GM23338 (cell line): ENCODE results near the gene CTDNEP1. TPM values are rescaled to one million over a fixed set of nuclear protein-coding genes. Genes with fewer than 3 reads are reported as not detected.

Experiments
- ATAC-seq: fragments of 200-7000 bp; cut with Tn5 transposase; 3 replicates; pipeline ENCODE4 v1.9.1; 2020
- DNase-seq: peaks from one replicate; pipeline ENCODE4 v3.0.0-alpha.2; 2015; ENCODE audit warnings: low spot score
- H2AFZ ChIP-seq: fragments of 200-600 bp; sonication (generic); 2 replicates; pipeline ENCODE4 v1.8.0; 2016; ENCODE audit warnings: antibody characterized with exemption, mild to moderate bottlenecking, moderate library complexity
- H3F3A ChIP-seq: fragments of 200-600 bp; sonication (generic); replicated peaks from 2 replicates; pipeline ENCODE4 v1.8.0; 2017; ENCODE audit warnings: antibody characterized with exemption, mixed run types, low read depth
- H3K27ac ChIP-seq: fragments of 200-600 bp; sonication (generic); 2 replicates; pipeline ENCODE4 v1.6.1; 2016; ENCODE audit warnings: low read depth
- H3K27me3 ChIP-seq: fragments of 200-600 bp; sonication (generic); 2 replicates; pipeline ENCODE4 v1.8.0; 2016; ENCODE audit warnings: mild to moderate bottlenecking, mixed run types, moderate library complexity; ENCODE audit not compliant: insufficient read depth
- H3K36me3 ChIP-seq: fragments of 200-600 bp; sonication (generic); 2 replicates; pipeline ENCODE4 v1.8.0; 2016; ENCODE audit warnings: mild to moderate bottlenecking; ENCODE audit not compliant: insufficient read depth
- H3K4me1 ChIP-seq: fragments of 200-600 bp; sonication (generic); 2 replicates; pipeline ENCODE4 v1.8.0; 2016; ENCODE audit warnings: mild to moderate bottlenecking, moderate library complexity; ENCODE audit not compliant: insufficient read depth
- H3K4me2 ChIP-seq: fragments of 200-600 bp; sonication (generic); 2 replicates; pipeline ENCODE4 v1.7.1; 2017; ENCODE audit warnings: mixed run types
- H3K4me3 ChIP-seq: fragments of 200-600 bp; sonication (generic); 2 replicates; pipeline ENCODE4 v1.6.1; 2016; ENCODE audit warnings: mixed run types
- H3K79me2 ChIP-seq: fragments of 200-600 bp; sonication (generic); replicated peaks from 2 replicates; pipeline ENCODE4 v1.8.0; 2017; ENCODE audit warnings: mild to moderate bottlenecking; ENCODE audit not compliant: insufficient read depth
- H3K9me2 ChIP-seq: fragments of 200-600 bp; sonication (generic); 2 replicates; pipeline ENCODE4 v1.8.0; 2017; ENCODE audit not compliant: insufficient read depth
- H4K20me1 ChIP-seq: fragments of 200-600 bp; sonication (generic); replicated peaks from 2 replicates; pipeline ENCODE4 v1.8.0; 2017; ENCODE audit warnings: mild to moderate bottlenecking; ENCODE audit not compliant: insufficient read depth
- H3K27ac Mint-ChIP-seq: 2 replicates; pipeline ENCODE4 v1.8.0; 2020; ENCODE audit warnings: inconsistent platforms, mild to moderate bottlenecking, moderate library complexity, mixed read lengths
- H3K27me3 Mint-ChIP-seq: 3 replicates; pipeline ENCODE4 v1.8.0; 2022; ENCODE audit warnings: low read depth, mild to moderate bottlenecking, moderate library complexity, mixed read lengths, inconsistent platforms; ENCODE audit not compliant: insufficient read depth, poor library complexity
- H3K36me3 Mint-ChIP-seq: 3 replicates; pipeline ENCODE4 v1.8.0; 2021; ENCODE audit warnings: low read depth, mild to moderate bottlenecking, inconsistent platforms, moderate library complexity, mixed read lengths
- H3K4me1 Mint-ChIP-seq: 3 replicates; pipeline ENCODE4 v1.8.0; 2020; ENCODE audit warnings: mild to moderate bottlenecking, inconsistent platforms, mixed read lengths
- H3K4me3 Mint-ChIP-seq: 3 replicates; pipeline ENCODE4 v1.8.0; 2021; ENCODE audit warnings: moderate library complexity, mild to moderate bottlenecking, inconsistent platforms, mixed read lengths
- H3K9me3 Mint-ChIP-seq: 3 replicates; pipeline ENCODE4 v1.8.0; 2020; ENCODE audit warnings: moderate library complexity, mild to moderate bottlenecking, inconsistent platforms, mixed read lengths
- CREB1 ChIP-seq: fragments of 250-450 bp; sonication (Bioruptor Pico); IDR thresholded peaks from 2 replicates; pipeline ENCODE4 v1.5.0; 2020; ENCODE audit warnings: low read depth, mild to moderate bottlenecking, moderate library complexity
- EZH2 ChIP-seq: fragments of 200-600 bp; sonication (generic); IDR thresholded peaks from one replicate; pipeline ENCODE4 v1.8.0; 2017; ENCODE audit warnings: antibody characterized with exemption, mild to moderate bottlenecking, low read depth; ENCODE audit not compliant: unreplicated experiment
- EZH2phosphoT487 ChIP-seq: fragments of 200-600 bp; sonication (generic); IDR thresholded peaks from one replicate; pipeline ENCODE4 v1.8.1; 2018; ENCODE audit warnings: antibody characterized with exemption; ENCODE audit not compliant: unreplicated experiment
- JUNB ChIP-seq: IDR thresholded peaks from one replicate; pipeline ENCODE4 v1.6.1; 2016; ENCODE audit warnings: antibody characterized with exemption; ENCODE audit not compliant: unreplicated experiment
- NANOG ChIP-seq: IDR thresholded peaks from 2 replicates; pipeline ENCODE4 v1.6.1; 2016; ENCODE audit warnings: antibody characterized with exemption, borderline replicate concordance
- POLR2AphosphoS5 ChIP-seq: IDR thresholded peaks from 2 replicates; pipeline ENCODE4 v1.6.1; 2016; ENCODE audit warnings: antibody characterized with exemption, low read depth
- STAT1 ChIP-seq: IDR thresholded peaks from one replicate; pipeline ENCODE4 v1.6.1; 2016; ENCODE audit warnings: antibody characterized with exemption; ENCODE audit not compliant: unreplicated experiment
- ZNF114 ChIP-seq: fragments of 250-450 bp; sonication (Bioruptor Pico); IDR thresholded peaks from 2 replicates; pipeline ENCODE4 v1.5.0; 2020; ENCODE audit warnings: mild to moderate bottlenecking, moderate library complexity
- ZNF331 ChIP-seq: fragments of 250-450 bp; sonication (Bioruptor Pico); IDR thresholded peaks from 2 replicates; pipeline ENCODE4 v1.5.0; 2020; ENCODE audit warnings: low read depth, mild to moderate bottlenecking, moderate library complexity
- polyA plus RNA-seq: library from polyadenylated mRNA; unstranded; fragments of >200 nt; fragmentation: Nextera tagmentation; extraction: Ambion mirVana; gene quantifications from 2 replicates; pipeline ENCODE4 v1.2.1, GENCODE V29; 2016
- total RNA-seq: library from RNA; depleted of rRNA; stranded (reverse); fragments of >200 nt; shearing (Covaris generic); gene quantifications from 2 replicates; pipeline ENCODE4 v1.2.3, GENCODE V29; 2014
- TF ChIP-seq, protein P1 (sequence below): fragments of 250-450 bp; sonication (Bioruptor Pico); IDR thresholded peaks from 2 replicates; pipeline ENCODE4 v1.5.0; 2020; ENCODE audit warnings: mild to moderate bottlenecking, moderate library complexity
- TF ChIP-seq, protein P2 (sequence below): IDR thresholded peaks from 2 replicates; pipeline ENCODE4 v1.6.1; 2016; ENCODE audit warnings: antibody characterized with exemption
- TF ChIP-seq, protein P3 (sequence below): IDR thresholded peaks from one replicate; pipeline ENCODE4 v1.6.1; 2018; ENCODE audit warnings: antibody characterized with exemption; ENCODE audit not compliant: unreplicated experiment
- TF ChIP-seq, protein P4 (sequence below), 2 experiments: fragments of 200-600 bp in 1 of 2; sonication (generic) in 1 of 2; conservative IDR thresholded peaks; 2 replicates each; pipeline versions ENCODE4 v1.5.1 to v1.6.1; 2016 to 2017; ENCODE audit warnings: antibody characterized with exemption in 2 of 2, low read depth in 2 of 2, mild to moderate bottlenecking in 2 of 2, moderate library complexity in 1 of 2

CTDNEP1 gene
- total and polyA plus RNA-seq, 2 experiments from 2014 or later: 48.1 to 93.4 TPM

DNA sequence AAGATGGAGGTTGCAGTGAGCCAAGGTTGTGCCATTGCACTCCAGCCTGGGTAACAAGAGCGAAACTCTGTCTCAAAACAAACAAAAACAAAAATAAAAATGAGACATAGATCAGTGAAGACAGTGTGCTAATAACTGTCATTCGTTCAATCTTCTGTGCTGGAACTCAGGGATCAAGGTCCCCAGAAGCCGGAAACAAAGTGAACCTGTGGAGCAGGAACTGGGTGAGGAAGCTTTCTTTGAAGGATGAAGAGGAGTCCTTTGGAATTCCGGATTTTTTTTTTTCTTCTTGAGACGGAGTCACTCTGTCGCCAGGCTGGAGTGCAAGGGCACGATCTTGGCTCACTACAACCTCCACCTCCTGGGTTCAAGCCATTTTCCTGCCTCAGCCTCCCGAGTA, 27.9 kb upstream of the CTDNEP1 start:
- peaks cover 15% of the 10 kb centered on the region; the same call in 1 of the 2 replicates for H3F3A ChIP-seq
- H4K20me1 ChIP-seq: no peaks in the 10 kb centered on the region; the same call in 1 of the 2 replicates
- H3K27ac Mint-ChIP-seq: no peak overlapping the region
- H3K79me2 ChIP-seq: no peaks in the 10 kb centered on the region
- H3K4me3 ChIP-seq: no peak overlapping the region
- no peaks in the 10 kb centered on the region; the same call in 2 of the 3 replicates for H3K9me3 Mint-ChIP-seq
- H3K27me3 ChIP-seq: peaks cover 10% of the 10 kb centered on the region
- H3K27me3 Mint-ChIP-seq: peaks cover 15% of the 10 kb centered on the region
- ATAC-seq (no peak), DNase-seq (no peak)
- peak overlapping the region; percentile 8 for H2AFZ ChIP-seq
- peak overlapping the region; percentile 76; the same call in 1 of the 2 replicates for H3K4me2 ChIP-seq
- H3K36me3 ChIP-seq: no peaks in the 10 kb centered on the region
- no peak overlapping the region for H3K27ac ChIP-seq
- H3K4me1 ChIP-seq: peaks cover 13% of the 10 kb centered on the region; the same call in 1 of the 2 replicates
- H3K4me1 Mint-ChIP-seq: peaks cover 24% of the 10 kb centered on the region
- peak overlapping the region; percentile 26; the same call in 1 of the 3 replicates for H3K4me3 Mint-ChIP-seq
- no peak for TF ChIP-seq POLR2AphosphoS5
- TF ChIP-seq ZNF114 (CRISPR knock-in tag): no peak
- no peak for TF ChIP-seq ZNF331 (CRISPR knock-in tag)
- no peak for TF ChIP-seq STAT1
- TF ChIP-seq JUNB: no peak
- no peak for TF ChIP-seq EZH2phosphoT487
- TF ChIP-seq, protein P1, sequence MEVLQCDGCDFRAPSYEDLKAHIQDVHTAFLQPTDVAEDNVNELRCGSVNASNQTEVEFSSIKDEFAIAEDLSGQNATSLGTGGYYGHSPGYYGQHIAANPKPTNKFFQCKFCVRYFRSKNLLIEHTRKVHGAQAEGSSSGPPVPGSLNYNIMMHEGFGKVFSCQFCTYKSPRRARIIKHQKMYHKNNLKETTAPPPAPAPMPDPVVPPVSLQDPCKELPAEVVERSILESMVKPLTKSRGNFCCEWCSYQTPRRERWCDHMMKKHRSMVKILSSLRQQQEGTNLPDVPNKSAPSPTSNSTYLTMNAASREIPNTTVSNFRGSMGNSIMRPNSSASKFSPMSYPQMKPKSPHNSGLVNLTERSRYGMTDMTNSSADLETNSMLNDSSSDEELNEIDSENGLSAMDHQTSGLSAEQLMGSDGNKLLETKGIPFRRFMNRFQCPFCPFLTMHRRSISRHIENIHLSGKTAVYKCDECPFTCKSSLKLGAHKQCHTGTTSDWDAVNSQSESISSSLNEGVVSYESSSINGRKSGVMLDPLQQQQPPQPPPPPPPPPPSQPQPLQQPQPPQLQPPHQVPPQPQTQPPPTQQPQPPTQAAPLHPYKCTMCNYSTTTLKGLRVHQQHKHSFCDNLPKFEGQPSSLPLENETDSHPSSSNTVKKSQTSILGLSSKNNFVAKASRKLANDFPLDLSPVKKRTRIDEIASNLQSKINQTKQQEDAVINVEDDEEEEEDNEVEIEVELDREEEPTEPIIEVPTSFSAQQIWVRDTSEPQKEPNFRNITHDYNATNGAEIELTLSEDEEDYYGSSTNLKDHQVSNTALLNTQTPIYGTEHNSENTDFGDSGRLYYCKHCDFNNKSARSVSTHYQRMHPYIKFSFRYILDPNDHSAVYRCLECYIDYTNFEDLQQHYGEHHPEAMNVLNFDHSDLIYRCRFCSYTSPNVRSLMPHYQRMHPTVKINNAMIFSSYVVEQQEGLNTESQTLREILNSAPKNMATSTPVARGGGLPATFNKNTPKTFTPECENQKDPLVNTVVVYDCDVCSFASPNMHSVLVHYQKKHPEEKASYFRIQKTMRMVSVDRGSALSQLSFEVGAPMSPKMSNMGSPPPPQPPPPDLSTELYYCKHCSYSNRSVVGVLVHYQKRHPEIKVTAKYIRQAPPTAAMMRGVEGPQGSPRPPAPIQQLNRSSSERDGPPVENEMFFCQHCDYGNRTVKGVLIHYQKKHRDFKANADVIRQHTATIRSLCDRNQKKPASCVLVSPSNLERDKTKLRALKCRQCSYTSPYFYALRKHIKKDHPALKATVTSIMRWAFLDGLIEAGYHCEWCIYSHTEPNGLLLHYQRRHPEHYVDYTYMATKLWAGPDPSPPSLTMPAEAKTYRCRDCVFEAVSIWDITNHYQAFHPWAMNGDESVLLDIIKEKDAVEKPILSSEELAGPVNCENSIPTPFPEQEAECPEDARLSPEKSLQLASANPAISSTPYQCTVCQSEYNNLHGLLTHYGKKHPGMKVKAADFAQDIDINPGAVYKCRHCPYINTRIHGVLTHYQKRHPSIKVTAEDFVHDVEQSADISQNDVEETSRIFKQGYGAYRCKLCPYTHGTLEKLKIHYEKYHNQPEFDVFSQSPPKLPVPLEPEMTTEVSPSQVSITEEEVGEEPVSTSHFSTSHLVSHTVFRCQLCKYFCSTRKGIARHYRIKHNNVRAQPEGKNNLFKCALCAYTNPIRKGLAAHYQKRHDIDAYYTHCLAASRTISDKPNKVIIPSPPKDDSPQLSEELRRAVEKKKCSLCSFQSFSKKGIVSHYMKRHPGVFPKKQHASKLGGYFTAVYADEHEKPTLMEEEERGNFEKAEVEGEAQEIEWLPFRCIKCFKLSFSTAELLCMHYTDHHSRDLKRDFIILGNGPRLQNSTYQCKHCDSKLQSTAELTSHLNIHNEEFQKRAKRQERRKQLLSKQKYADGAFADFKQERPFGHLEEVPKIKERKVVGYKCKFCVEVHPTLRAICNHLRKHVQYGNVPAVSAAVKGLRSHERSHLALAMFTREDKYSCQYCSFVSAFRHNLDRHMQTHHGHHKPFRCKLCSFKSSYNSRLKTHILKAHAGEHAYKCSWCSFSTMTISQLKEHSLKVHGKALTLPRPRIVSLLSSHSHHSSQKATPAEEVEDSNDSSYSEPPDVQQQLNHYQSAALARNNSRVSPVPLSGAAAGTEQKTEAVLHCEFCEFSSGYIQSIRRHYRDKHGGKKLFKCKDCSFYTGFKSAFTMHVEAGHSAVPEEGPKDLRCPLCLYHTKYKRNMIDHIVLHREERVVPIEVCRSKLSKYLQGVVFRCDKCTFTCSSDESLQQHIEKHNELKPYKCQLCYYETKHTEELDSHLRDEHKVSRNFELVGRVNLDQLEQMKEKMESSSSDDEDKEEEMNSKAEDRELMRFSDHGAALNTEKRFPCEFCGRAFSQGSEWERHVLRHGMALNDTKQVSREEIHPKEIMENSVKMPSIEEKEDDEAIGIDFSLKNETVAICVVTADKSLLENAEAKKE (CRISPR knock-in tag): no peak
- TF ChIP-seq, protein P2, sequence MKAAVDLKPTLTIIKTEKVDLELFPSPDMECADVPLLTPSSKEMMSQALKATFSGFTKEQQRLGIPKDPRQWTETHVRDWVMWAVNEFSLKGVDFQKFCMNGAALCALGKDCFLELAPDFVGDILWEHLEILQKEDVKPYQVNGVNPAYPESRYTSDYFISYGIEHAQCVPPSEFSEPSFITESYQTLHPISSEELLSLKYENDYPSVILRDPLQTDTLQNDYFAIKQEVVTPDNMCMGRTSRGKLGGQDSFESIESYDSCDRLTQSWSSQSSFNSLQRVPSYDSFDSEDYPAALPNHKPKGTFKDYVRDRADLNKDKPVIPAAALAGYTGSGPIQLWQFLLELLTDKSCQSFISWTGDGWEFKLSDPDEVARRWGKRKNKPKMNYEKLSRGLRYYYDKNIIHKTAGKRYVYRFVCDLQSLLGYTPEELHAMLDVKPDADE: no peak
- TF ChIP-seq, protein P3, sequence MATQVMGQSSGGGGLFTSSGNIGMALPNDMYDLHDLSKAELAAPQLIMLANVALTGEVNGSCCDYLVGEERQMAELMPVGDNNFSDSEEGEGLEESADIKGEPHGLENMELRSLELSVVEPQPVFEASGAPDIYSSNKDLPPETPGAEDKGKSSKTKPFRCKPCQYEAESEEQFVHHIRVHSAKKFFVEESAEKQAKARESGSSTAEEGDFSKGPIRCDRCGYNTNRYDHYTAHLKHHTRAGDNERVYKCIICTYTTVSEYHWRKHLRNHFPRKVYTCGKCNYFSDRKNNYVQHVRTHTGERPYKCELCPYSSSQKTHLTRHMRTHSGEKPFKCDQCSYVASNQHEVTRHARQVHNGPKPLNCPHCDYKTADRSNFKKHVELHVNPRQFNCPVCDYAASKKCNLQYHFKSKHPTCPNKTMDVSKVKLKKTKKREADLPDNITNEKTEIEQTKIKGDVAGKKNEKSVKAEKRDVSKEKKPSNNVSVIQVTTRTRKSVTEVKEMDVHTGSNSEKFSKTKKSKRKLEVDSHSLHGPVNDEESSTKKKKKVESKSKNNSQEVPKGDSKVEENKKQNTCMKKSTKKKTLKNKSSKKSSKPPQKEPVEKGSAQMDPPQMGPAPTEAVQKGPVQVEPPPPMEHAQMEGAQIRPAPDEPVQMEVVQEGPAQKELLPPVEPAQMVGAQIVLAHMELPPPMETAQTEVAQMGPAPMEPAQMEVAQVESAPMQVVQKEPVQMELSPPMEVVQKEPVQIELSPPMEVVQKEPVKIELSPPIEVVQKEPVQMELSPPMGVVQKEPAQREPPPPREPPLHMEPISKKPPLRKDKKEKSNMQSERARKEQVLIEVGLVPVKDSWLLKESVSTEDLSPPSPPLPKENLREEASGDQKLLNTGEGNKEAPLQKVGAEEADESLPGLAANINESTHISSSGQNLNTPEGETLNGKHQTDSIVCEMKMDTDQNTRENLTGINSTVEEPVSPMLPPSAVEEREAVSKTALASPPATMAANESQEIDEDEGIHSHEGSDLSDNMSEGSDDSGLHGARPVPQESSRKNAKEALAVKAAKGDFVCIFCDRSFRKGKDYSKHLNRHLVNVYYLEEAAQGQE: no peak
- no peak for TF ChIP-seq EZH2
- no peak for TF ChIP-seq NANOG
- TF ChIP-seq CREB1 (CRISPR knock-in tag): no peak
- TF ChIP-seq, protein P4, sequence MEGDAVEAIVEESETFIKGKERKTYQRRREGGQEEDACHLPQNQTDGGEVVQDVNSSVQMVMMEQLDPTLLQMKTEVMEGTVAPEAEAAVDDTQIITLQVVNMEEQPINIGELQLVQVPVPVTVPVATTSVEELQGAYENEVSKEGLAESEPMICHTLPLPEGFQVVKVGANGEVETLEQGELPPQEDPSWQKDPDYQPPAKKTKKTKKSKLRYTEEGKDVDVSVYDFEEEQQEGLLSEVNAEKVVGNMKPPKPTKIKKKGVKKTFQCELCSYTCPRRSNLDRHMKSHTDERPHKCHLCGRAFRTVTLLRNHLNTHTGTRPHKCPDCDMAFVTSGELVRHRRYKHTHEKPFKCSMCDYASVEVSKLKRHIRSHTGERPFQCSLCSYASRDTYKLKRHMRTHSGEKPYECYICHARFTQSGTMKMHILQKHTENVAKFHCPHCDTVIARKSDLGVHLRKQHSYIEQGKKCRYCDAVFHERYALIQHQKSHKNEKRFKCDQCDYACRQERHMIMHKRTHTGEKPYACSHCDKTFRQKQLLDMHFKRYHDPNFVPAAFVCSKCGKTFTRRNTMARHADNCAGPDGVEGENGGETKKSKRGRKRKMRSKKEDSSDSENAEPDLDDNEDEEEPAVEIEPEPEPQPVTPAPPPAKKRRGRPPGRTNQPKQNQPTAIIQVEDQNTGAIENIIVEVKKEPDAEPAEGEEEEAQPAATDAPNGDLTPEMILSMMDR (conservative IDR thresholded peaks at IDR 0.05; ENCODE audit: low read depth in 2 of 2): no peak
- H3K36me3 Mint-ChIP-seq: no peaks in the 10 kb centered on the region; the same call in 2 of the 3 replicates
- H3K9me2 ChIP-seq: no peaks in the 10 kb centered on the region
